Measurements from ENCODE around the gene LDLRAD4. TPM values are rescaled to one million over a fixed set of nuclear protein-coding genes. Genes with fewer than 3 reads are reported as not detected.

Gene LDLRAD4
- total and polyA plus RNA-seq, 2 experiments from 2014 or later = 0.73 to 1.9 TPM

DNA sequence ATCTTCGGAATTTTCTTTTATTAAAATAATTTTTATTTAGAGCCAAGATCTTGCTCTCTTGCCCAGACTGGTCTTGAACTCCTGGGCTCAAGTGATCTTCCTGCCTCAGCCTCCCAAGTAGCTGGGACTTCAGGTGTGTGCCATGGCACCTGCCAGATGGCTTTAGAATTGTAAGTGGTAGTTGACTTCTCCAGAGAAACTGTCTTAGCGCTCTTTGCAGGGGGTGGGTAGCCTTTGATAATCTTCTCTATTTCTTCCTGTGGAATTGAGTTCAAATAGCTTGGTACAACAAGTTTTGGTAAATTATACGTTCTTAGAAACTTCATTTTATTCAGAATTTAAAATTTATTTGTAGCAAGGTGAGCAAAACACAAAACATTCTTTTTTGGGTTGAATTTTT, 113.3 kb downstream of the LDLRAD4 start:
- H3K27ac Mint-ChIP-seq = no peak overlapping the region
- Histone ChIP-seq H3K4me3 (no peak overlapping the region), H4K20me1 (replicated peaks; ENCODE audit: insufficient read depth) (no peaks in the 10 kb centered on the region), H3K4me1 (ENCODE audit: insufficient read depth) (no peaks in the 10 kb centered on the region), H2AFZ (no peak overlapping the region), H3K27me3 (ENCODE audit: insufficient read depth) (no peaks in the 10 kb centered on the region), H3K79me2 (replicated peaks; ENCODE audit: insufficient read depth) (no peaks in the 10 kb centered on the region), H3K36me3 (ENCODE audit: insufficient read depth) (no peaks in the 10 kb centered on the region), H3K4me2 (no peak overlapping the region), H3K27ac (ENCODE audit: low read depth) (no peak overlapping the region), H3K9me2 (ENCODE audit: insufficient read depth) (no peaks in the 10 kb centered on the region; the same call in 1 of the 2 replicates), H3F3A (replicated peaks; ENCODE audit: low read depth) (no peaks in the 10 kb centered on the region)
- peaks cover 15% of the 10 kb centered on the region for H3K9me3 Mint-ChIP-seq
- ATAC-seq (no peak), DNase-seq (ENCODE audit: low spot score) (no peak)
- peaks cover 7% of the 10 kb centered on the region; the same call in 2 of the 3 replicates for H3K4me1 Mint-ChIP-seq
- TF ChIP-seq EZH2 (IDR thresholded peaks at IDR 0.05; ENCODE audit: low read depth, unreplicated experiment) = no peak
- no peak for TF ChIP-seq ZNF331 (CRISPR knock-in tag; IDR thresholded peaks at IDR 0.05; ENCODE audit: low read depth)
- no peak for TF ChIP-seq NANOG (IDR thresholded peaks at IDR 0.05; ENCODE audit: borderline replicate concordance)
- TF ChIP-seq, protein P1, sequence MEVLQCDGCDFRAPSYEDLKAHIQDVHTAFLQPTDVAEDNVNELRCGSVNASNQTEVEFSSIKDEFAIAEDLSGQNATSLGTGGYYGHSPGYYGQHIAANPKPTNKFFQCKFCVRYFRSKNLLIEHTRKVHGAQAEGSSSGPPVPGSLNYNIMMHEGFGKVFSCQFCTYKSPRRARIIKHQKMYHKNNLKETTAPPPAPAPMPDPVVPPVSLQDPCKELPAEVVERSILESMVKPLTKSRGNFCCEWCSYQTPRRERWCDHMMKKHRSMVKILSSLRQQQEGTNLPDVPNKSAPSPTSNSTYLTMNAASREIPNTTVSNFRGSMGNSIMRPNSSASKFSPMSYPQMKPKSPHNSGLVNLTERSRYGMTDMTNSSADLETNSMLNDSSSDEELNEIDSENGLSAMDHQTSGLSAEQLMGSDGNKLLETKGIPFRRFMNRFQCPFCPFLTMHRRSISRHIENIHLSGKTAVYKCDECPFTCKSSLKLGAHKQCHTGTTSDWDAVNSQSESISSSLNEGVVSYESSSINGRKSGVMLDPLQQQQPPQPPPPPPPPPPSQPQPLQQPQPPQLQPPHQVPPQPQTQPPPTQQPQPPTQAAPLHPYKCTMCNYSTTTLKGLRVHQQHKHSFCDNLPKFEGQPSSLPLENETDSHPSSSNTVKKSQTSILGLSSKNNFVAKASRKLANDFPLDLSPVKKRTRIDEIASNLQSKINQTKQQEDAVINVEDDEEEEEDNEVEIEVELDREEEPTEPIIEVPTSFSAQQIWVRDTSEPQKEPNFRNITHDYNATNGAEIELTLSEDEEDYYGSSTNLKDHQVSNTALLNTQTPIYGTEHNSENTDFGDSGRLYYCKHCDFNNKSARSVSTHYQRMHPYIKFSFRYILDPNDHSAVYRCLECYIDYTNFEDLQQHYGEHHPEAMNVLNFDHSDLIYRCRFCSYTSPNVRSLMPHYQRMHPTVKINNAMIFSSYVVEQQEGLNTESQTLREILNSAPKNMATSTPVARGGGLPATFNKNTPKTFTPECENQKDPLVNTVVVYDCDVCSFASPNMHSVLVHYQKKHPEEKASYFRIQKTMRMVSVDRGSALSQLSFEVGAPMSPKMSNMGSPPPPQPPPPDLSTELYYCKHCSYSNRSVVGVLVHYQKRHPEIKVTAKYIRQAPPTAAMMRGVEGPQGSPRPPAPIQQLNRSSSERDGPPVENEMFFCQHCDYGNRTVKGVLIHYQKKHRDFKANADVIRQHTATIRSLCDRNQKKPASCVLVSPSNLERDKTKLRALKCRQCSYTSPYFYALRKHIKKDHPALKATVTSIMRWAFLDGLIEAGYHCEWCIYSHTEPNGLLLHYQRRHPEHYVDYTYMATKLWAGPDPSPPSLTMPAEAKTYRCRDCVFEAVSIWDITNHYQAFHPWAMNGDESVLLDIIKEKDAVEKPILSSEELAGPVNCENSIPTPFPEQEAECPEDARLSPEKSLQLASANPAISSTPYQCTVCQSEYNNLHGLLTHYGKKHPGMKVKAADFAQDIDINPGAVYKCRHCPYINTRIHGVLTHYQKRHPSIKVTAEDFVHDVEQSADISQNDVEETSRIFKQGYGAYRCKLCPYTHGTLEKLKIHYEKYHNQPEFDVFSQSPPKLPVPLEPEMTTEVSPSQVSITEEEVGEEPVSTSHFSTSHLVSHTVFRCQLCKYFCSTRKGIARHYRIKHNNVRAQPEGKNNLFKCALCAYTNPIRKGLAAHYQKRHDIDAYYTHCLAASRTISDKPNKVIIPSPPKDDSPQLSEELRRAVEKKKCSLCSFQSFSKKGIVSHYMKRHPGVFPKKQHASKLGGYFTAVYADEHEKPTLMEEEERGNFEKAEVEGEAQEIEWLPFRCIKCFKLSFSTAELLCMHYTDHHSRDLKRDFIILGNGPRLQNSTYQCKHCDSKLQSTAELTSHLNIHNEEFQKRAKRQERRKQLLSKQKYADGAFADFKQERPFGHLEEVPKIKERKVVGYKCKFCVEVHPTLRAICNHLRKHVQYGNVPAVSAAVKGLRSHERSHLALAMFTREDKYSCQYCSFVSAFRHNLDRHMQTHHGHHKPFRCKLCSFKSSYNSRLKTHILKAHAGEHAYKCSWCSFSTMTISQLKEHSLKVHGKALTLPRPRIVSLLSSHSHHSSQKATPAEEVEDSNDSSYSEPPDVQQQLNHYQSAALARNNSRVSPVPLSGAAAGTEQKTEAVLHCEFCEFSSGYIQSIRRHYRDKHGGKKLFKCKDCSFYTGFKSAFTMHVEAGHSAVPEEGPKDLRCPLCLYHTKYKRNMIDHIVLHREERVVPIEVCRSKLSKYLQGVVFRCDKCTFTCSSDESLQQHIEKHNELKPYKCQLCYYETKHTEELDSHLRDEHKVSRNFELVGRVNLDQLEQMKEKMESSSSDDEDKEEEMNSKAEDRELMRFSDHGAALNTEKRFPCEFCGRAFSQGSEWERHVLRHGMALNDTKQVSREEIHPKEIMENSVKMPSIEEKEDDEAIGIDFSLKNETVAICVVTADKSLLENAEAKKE (CRISPR knock-in tag; IDR thresholded peaks at IDR 0.05) = no peak
- TF ChIP-seq ZNF114 (CRISPR knock-in tag; IDR thresholded peaks at IDR 0.05) = no peak
- no peak for TF ChIP-seq STAT1 (IDR thresholded peaks at IDR 0.05; ENCODE audit: unreplicated experiment)
- TF ChIP-seq, protein P2, sequence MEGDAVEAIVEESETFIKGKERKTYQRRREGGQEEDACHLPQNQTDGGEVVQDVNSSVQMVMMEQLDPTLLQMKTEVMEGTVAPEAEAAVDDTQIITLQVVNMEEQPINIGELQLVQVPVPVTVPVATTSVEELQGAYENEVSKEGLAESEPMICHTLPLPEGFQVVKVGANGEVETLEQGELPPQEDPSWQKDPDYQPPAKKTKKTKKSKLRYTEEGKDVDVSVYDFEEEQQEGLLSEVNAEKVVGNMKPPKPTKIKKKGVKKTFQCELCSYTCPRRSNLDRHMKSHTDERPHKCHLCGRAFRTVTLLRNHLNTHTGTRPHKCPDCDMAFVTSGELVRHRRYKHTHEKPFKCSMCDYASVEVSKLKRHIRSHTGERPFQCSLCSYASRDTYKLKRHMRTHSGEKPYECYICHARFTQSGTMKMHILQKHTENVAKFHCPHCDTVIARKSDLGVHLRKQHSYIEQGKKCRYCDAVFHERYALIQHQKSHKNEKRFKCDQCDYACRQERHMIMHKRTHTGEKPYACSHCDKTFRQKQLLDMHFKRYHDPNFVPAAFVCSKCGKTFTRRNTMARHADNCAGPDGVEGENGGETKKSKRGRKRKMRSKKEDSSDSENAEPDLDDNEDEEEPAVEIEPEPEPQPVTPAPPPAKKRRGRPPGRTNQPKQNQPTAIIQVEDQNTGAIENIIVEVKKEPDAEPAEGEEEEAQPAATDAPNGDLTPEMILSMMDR (conservative IDR thresholded peaks at IDR 0.05; ENCODE audit: low read depth in 2 of 2) = no peak
- no peak for TF ChIP-seq JUNB (IDR thresholded peaks at IDR 0.05; ENCODE audit: unreplicated experiment)
- TF ChIP-seq EZH2phosphoT487 (IDR thresholded peaks at IDR 0.05; ENCODE audit: unreplicated experiment) = no peak
- TF ChIP-seq CREB1 (CRISPR knock-in tag; IDR thresholded peaks at IDR 0.05; ENCODE audit: low read depth) = no peak
- TF ChIP-seq, protein P3, sequence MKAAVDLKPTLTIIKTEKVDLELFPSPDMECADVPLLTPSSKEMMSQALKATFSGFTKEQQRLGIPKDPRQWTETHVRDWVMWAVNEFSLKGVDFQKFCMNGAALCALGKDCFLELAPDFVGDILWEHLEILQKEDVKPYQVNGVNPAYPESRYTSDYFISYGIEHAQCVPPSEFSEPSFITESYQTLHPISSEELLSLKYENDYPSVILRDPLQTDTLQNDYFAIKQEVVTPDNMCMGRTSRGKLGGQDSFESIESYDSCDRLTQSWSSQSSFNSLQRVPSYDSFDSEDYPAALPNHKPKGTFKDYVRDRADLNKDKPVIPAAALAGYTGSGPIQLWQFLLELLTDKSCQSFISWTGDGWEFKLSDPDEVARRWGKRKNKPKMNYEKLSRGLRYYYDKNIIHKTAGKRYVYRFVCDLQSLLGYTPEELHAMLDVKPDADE (IDR thresholded peaks at IDR 0.05) = no peak
- TF ChIP-seq, protein P4, sequence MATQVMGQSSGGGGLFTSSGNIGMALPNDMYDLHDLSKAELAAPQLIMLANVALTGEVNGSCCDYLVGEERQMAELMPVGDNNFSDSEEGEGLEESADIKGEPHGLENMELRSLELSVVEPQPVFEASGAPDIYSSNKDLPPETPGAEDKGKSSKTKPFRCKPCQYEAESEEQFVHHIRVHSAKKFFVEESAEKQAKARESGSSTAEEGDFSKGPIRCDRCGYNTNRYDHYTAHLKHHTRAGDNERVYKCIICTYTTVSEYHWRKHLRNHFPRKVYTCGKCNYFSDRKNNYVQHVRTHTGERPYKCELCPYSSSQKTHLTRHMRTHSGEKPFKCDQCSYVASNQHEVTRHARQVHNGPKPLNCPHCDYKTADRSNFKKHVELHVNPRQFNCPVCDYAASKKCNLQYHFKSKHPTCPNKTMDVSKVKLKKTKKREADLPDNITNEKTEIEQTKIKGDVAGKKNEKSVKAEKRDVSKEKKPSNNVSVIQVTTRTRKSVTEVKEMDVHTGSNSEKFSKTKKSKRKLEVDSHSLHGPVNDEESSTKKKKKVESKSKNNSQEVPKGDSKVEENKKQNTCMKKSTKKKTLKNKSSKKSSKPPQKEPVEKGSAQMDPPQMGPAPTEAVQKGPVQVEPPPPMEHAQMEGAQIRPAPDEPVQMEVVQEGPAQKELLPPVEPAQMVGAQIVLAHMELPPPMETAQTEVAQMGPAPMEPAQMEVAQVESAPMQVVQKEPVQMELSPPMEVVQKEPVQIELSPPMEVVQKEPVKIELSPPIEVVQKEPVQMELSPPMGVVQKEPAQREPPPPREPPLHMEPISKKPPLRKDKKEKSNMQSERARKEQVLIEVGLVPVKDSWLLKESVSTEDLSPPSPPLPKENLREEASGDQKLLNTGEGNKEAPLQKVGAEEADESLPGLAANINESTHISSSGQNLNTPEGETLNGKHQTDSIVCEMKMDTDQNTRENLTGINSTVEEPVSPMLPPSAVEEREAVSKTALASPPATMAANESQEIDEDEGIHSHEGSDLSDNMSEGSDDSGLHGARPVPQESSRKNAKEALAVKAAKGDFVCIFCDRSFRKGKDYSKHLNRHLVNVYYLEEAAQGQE (IDR thresholded peaks at IDR 0.05; ENCODE audit: unreplicated experiment) = no peak
- no peak for TF ChIP-seq POLR2AphosphoS5 (IDR thresholded peaks at IDR 0.05; ENCODE audit: low read depth)
- H3K4me3 Mint-ChIP-seq = no peak overlapping the region
- H3K36me3 Mint-ChIP-seq (ENCODE audit: low read depth) = peaks cover 7% of the 10 kb centered on the region
- H3K27me3 Mint-ChIP-seq (ENCODE audit: insufficient read depth, low read depth, poor library complexity) = no peaks in the 10 kb centered on the region

Measured in GM23338 (cell line).